Endometrial microvascular endothelial cells (primary cell): Measurements from ENCODE around the gene CAGE1. TPM values are rescaled to one million over a fixed set of nuclear protein-coding genes. Genes with fewer than 3 reads are reported as not detected.
"Not testable (repeated sequence)": the region's sequence is repeated elsewhere in the genome, so short reads cannot be mapped to it uniquely, and the experiment has no call there.

Source experiments
- in situ Hi-C: cut with HindIII; loops from 2 replicates; pipeline ENCODE4 v1.10.0; 2017; ENCODE audit warnings: low sequenced_read_pairs, low pct_unique_long_range_greater_than_20kb; ENCODE audit errors: inconsistent ontology term
- total RNA-seq: library from RNA; depleted of rRNA; stranded (reverse); fragments of >200 nt; gene quantifications from one replicate; pipeline ENCODE4 v1.2.3, GENCODE V29; 2015; ENCODE audit errors: inconsistent ontology term

Gene CAGE1
- total RNA-seq, 1 donor from 2014 or later, result not detected

- in situ Hi-C loops, result not testable (repeated sequence)
Observed at GRCh38 chr6:7344773-7345450, 44.6 kb downstream of the CAGE1 start.

GRCh38 chr6:7343546-7344475 is 45.7 kb downstream of the CAGE1 start:
- in situ Hi-C loops, result no loop called here

- in situ Hi-C loops, result no loop called here
Observed at GRCh38 chr6:7341989-7342742, 47.4 kb downstream of the CAGE1 start.

GRCh38 chr6:7341271-7341670 is 48.3 kb downstream of the CAGE1 start:
- in situ Hi-C loops, result no loop called here

- in situ Hi-C loops, result not testable (repeated sequence)
Observed at GRCh38 chr6:7339007-7339732, 50.4 kb downstream of the CAGE1 start.

GRCh38 chr6:7338031-7338430 is 51.5 kb downstream of the CAGE1 start:
- in situ Hi-C loops, result no loop called here

GRCh38 chr6:7335519-7335918 is 54.0 kb downstream of the CAGE1 start:
- in situ Hi-C loops, result no loop called here

- in situ Hi-C loops, result no loop called here
Observed at GRCh38 chr6:7334685-7335084, 54.9 kb downstream of the CAGE1 start.

GRCh38 chr6:7332090-7332745 is 57.3 kb downstream of the CAGE1 start:
- in situ Hi-C loops, result no loop called here

- in situ Hi-C loops, result no loop called here
Observed at GRCh38 chr6:7331452-7331851, 58.1 kb downstream of the CAGE1 start.

GRCh38 chr6:7328243-7328642 is 61.3 kb downstream of the CAGE1 start:
- in situ Hi-C loops, result no loop called here

- in situ Hi-C loops, result no loop called here
Observed at GRCh38 chr6:7325750-7326149, 63.8 kb downstream of the CAGE1 start.

GRCh38 chr6:7324520-7324919 is 65.0 kb downstream of the CAGE1 start:
- in situ Hi-C loops, result no loop called here

GRCh38 chr6:7323074-7323473 is 66.5 kb downstream of the CAGE1 start:
- in situ Hi-C loops, result no loop called here

- in situ Hi-C loops, result not testable (repeated sequence)
Observed at GRCh38 chr6:7321866-7322265, 67.7 kb downstream of the CAGE1 start.

GRCh38 chr6:7319406-7319805 is 70.1 kb downstream of the CAGE1 start:
- in situ Hi-C loops, result not testable (repeated sequence)

GRCh38 chr6:7317538-7317937 is 72.0 kb downstream of the CAGE1 start:
- in situ Hi-C loops, result no loop called here
